AG09319 (cell line): ENCODE measurements around the gene LIPK.
"Not testable (repeated sequence)": the region's sequence is repeated elsewhere in the genome, so short reads cannot be mapped to it uniquely, and the experiment has no call there.

Experiments
- DNase-seq: peaks from one replicate; pipeline ENCODE4 v3.0.0-alpha.2; 2010; ENCODE audit warnings: low read depth; ENCODE audit errors: extremely low read depth
- CTCF ChIP-seq: IDR thresholded peaks from 2 replicates; pipeline ENCODE4 v1.5.1; 2011; ENCODE audit warnings: low read depth, mild to moderate bottlenecking, inconsistent platforms, low read length, moderate library complexity

Gene LIPK

GRCh38 chr10:88705958-88706357, at the start of gene LIPK:
LIPK (plus strand) TSS chr10:88706249; CDS start chr10:88724544, 18,295 bp downstream.
- no peak for TF ChIP-seq CTCF
- DNase-seq = no peak

GRCh38 chr10:88657901-88658300, 48.1 kb upstream of the LIPK start:
- no peak for DNase-seq
- TF ChIP-seq CTCF = no peak

- no peak for TF ChIP-seq CTCF
- DNase-seq = no peak
Observed at GRCh38 chr10:88659725-88660597, 46.1 kb upstream of the LIPK start.

- no peak for DNase-seq
- no peak for TF ChIP-seq CTCF
Observed at GRCh38 chr10:88660598-88660884, 45.5 kb upstream of the LIPK start.

- no peak for TF ChIP-seq CTCF
- DNase-seq = no peak
Observed at GRCh38 chr10:88661018-88661417, 45.0 kb upstream of the LIPK start.

- DNase-seq = no peak
- TF ChIP-seq CTCF = no peak
Observed at GRCh38 chr10:88661577-88661976, 44.5 kb upstream of the LIPK start.

GRCh38 chr10:88663153-88663552, 42.9 kb upstream of the LIPK start:
- DNase-seq = not testable (repeated sequence)

- no peak for TF ChIP-seq CTCF
- no peak for DNase-seq
Observed at GRCh38 chr10:88664142-88664541, 41.9 kb upstream of the LIPK start, which contains the start of gene LIPF. LIPF (plus strand) TSS chr10:88664442; CDS start chr10:88667298, 2,856 bp downstream.
